Right ventricle myocardium superior (tissue), 1 donor: ENCODE results near the gene OXLD1. TPM values are rescaled to one million over a fixed set of nuclear protein-coding genes. Genes with fewer than 3 reads are reported as not detected.

Experiments used
- ATAC-seq: fragments of 200-7000 bp; cut with Tn5 transposase; one replicate; pipeline ENCODE4 v1.9.1; 2020; ENCODE audit warnings: mild to moderate bottlenecking; ENCODE audit not compliant: poor library complexity
- DNase-seq: peaks from one replicate; pipeline ENCODE4 v3.0.0-alpha.2; 2020
- intact Hi-C: fragments of 100-400 bp; cut with DNase I; formaldehyde crosslinking; loops from one replicate; pipeline ENCODE4 v1.11.2; 2022
- total RNA-seq: library from RNA; stranded (reverse); fragmentation: NEBNext Ultra II Directional; extraction: Animal tissue kit (Norgen Biotek cat#: 25700); gene quantifications from one replicate; pipeline ENCODE4 v1.2.1, GENCODE V29; 2021
- donor health status: DM: no; HTN: yes; CAD: no; lungs with severe emphysema.

Gene OXLD1
- total RNA-seq, 1 donor from 2014 or later, result 16.1 TPM

- ATAC-seq (no peak), DNase-seq (no peak)
- intact Hi-C loops, result no loop called here
Measured at GRCh38 chr17:81664051-81664470, 2.3 kb downstream of the OXLD1 start.

- intact Hi-C loops, result no loop called here
- ATAC-seq, result no peak
- no peak for DNase-seq
Measured at GRCh38 chr17:81662002-81662401, 4.4 kb downstream of the OXLD1 start.

- DNase-seq (no peak), ATAC-seq (no peak)
- intact Hi-C loops, result no loop called here
Measured at GRCh38 chr17:81660441-81660840, 6.0 kb downstream of the OXLD1 start.

- ATAC-seq (no peak), DNase-seq (no peak)
- intact Hi-C loops, result no loop called here
Measured at GRCh38 chr17:81659038-81659437, 7.4 kb downstream of the OXLD1 start.

GRCh38 chr17:81656835-81657234 lies 9.6 kb downstream of the OXLD1 start:
- no peak for ATAC-seq
- intact Hi-C loops, result no loop called here
- DNase-seq, result no peak

- intact Hi-C loops, result no loop called here
- no peak for DNase-seq
- no peak for ATAC-seq
Measured at GRCh38 chr17:81656118-81656743, 10.2 kb downstream of the OXLD1 start, which contains the start of gene PDE6G. TSS of gene PDE6G (minus strand) at chr17:81656542. CDS start at chr17:81653305, 3,237 bp downstream.

GRCh38 chr17:81655378-81656117 lies 10.9 kb downstream of the OXLD1 start:
- intact Hi-C loops, result no loop called here
- ATAC-seq, result no peak

GRCh38 chr17:81652906-81653771 lies 13.3 kb downstream of the OXLD1 start:
- intact Hi-C loops, result no loop called here
- DNase-seq, result no peak
- no peak for ATAC-seq

More at GRCh38 chr17:81655378-81656117, 10.9 kb downstream of the OXLD1 start:
- no peak for DNase-seq

GRCh38 chr17:81651692-81652091 lies 14.7 kb downstream of the OXLD1 start:
- DNase-seq, result no peak
- no peak for ATAC-seq
- intact Hi-C loops, result no loop called here

- ATAC-seq (no peak), DNase-seq (no peak)
- intact Hi-C loops, result no loop called here
Measured at GRCh38 chr17:81650951-81651350, 15.5 kb downstream of the OXLD1 start.

- ATAC-seq (no peak), DNase-seq (no peak)
- intact Hi-C loops, result no loop called here
Measured at GRCh38 chr17:81648707-81649085, 17.7 kb downstream of the OXLD1 start.

- DNase-seq, result no peak
- intact Hi-C loops, result no loop called here
- no peak for ATAC-seq
Measured at GRCh38 chr17:81648013-81648706, 18.2 kb downstream of the OXLD1 start.

- no peak for ATAC-seq
- no peak for DNase-seq
- intact Hi-C loops, result no loop called here
Measured at GRCh38 chr17:81647640-81648012, 18.8 kb downstream of the OXLD1 start.

GRCh38 chr17:81646869-81647600 lies 19.4 kb downstream of the OXLD1 start:
- ATAC-seq, result no peak
- intact Hi-C loops, result no loop called here
- no peak for DNase-seq

GRCh38 chr17:81644976-81645952 lies 21.1 kb downstream of the OXLD1 start:
- ATAC-seq (no peak), DNase-seq (no peak)
- intact Hi-C loops, result no loop called here

GRCh38 chr17:81644496-81644895 lies 21.9 kb downstream of the OXLD1 start:
- intact Hi-C loops, result no loop called here
- DNase-seq (no peak), ATAC-seq (no peak)

- DNase-seq (no peak), ATAC-seq (no peak)
- intact Hi-C loops, result no loop called here
Measured at GRCh38 chr17:81641825-81642489, 24.4 kb downstream of the OXLD1 start.
